HepG2 (cell line): ENCODE data around the gene RHOT2. TPM values are rescaled to one million over a fixed set of nuclear protein-coding genes. Genes with fewer than 3 reads are reported as not detected.
A peak's percentile ranks its signal among the peaks of the same experiment; 100 is the strongest.

ENCODE experiments used
- ADNP ChIP-seq: sonication (generic); formaldehyde crosslinking; IDR thresholded peaks from 2 replicates; pipeline ENCODE4 v1.4.0; 2020; ENCODE audit warnings: missing genetic modification reagents
- CBX1 ChIP-seq: IDR thresholded peaks from one replicate; pipeline ENCODE4 v1.6.1; 2016; ENCODE audit warnings: antibody characterized with exemption, low read depth
- KAT7 ChIP-seq: IDR thresholded peaks from 2 replicates; pipeline ENCODE4 v1.6.1; 2018; ENCODE audit warnings: borderline replicate concordance, missing compliant biosample characterization
- KDM1A ChIP-seq: IDR thresholded peaks from 2 replicates; pipeline ENCODE4 v1.6.1; 2016; ENCODE audit warnings: missing compliant biosample characterization
- LRRFIP1 ChIP-seq: sonication (generic); formaldehyde crosslinking; conservative IDR thresholded peaks from 2 replicates; pipeline ENCODE4 v1.4.0; 2020; ENCODE audit warnings: missing genetic modification reagents
- REXO4 ChIP-seq: sonication (generic); formaldehyde crosslinking; IDR thresholded peaks from 2 replicates; pipeline ENCODE4 v1.8.0; 2022; ENCODE audit warnings: missing genetic modification reagents, mild to moderate bottlenecking, borderline replicate concordance
- SALL2 ChIP-seq: sonication (generic); formaldehyde crosslinking; IDR thresholded peaks from 2 replicates; pipeline ENCODE4 v1.8.1; 2023; ENCODE audit warnings: mild to moderate bottlenecking, missing genetic modification reagents, inconsistent platforms
- ZNF235 ChIP-seq: sonication (generic); formaldehyde crosslinking; IDR thresholded peaks from 2 replicates; pipeline ENCODE4 v1.8.1; 2023; ENCODE audit warnings: mild to moderate bottlenecking, missing genetic modification reagents, borderline replicate concordance
- ZNF496 ChIP-seq: sonication (generic); formaldehyde crosslinking; IDR thresholded peaks from 2 replicates; pipeline ENCODE4 v1.8.1; 2023; ENCODE audit warnings: mild to moderate bottlenecking, moderate library complexity, missing genetic modification reagents; ENCODE audit not compliant: insufficient replicate concordance
- polyA plus RNA-seq, 8 experiments: library from polyadenylated mRNA; depleted of rRNA in 3 of 8; stranded (reverse) in 7 of 8; unstranded in 1 of 8; fragments of >200 nt; fragmentation: Illumina TruSeq in 4 of 8; extraction: Trizol in 4 of 8; gene quantifications; 2 replicates each; pipeline versions ENCODE4 v1.2.1 to v1.2.3, GENCODE V29; 2011 to 2016; ENCODE audit warnings: low read depth in 4 of 8, missing spikeins in 1 of 8, mixed read lengths in 1 of 8; ENCODE audit not compliant: insufficient read depth in 1 of 8
- total RNA-seq, 5 experiments: library from RNA; depleted of rRNA; stranded (reverse); fragments of >200 nt; fragmentation: Illumina TruSeq; extraction: Trizol; gene quantifications; 2 replicates each; pipeline ENCODE4 v1.2.3, GENCODE V29; 2016; ENCODE audit warnings: low read depth in 1 of 5
- TF ChIP-seq, protein P1 (sequence below), 2 experiments: fragments of 450-650 bp in 1 of 2; sonication (generic) in 1 of 2; formaldehyde crosslinking in 1 of 2; IDR thresholded peaks; 2 replicates each; pipeline versions ENCODE4 v1.6.1 to v1.8.0; 2016 to 2022; ENCODE audit warnings: antibody characterized with exemption in 1 of 2, mild to moderate bottlenecking in 1 of 2, missing genetic modification reagents in 1 of 2
- TF ChIP-seq, protein P2 (sequence below): sonication (generic); formaldehyde crosslinking; IDR thresholded peaks from 2 replicates; pipeline ENCODE4 v1.4.0; 2020; ENCODE audit warnings: missing genetic modification reagents, borderline replicate concordance
- TF ChIP-seq, protein P3 (sequence below): sonication (generic); formaldehyde crosslinking; IDR thresholded peaks from 2 replicates; pipeline ENCODE4 v1.4.0; 2020; ENCODE audit warnings: mild to moderate bottlenecking, missing genetic modification reagents

RHOT2 gene
- total and polyA plus RNA-seq, 2 of the 13 experiments (the other 11 are each of a cell fraction or from before 2014, with no cell fraction given), result 63.6 to 76.9 TPM

GRCh38 chr16:635573-636205 lies 32.2 kb upstream of the RHOT2 start (continued):
- TF ChIP-seq, protein P1, sequence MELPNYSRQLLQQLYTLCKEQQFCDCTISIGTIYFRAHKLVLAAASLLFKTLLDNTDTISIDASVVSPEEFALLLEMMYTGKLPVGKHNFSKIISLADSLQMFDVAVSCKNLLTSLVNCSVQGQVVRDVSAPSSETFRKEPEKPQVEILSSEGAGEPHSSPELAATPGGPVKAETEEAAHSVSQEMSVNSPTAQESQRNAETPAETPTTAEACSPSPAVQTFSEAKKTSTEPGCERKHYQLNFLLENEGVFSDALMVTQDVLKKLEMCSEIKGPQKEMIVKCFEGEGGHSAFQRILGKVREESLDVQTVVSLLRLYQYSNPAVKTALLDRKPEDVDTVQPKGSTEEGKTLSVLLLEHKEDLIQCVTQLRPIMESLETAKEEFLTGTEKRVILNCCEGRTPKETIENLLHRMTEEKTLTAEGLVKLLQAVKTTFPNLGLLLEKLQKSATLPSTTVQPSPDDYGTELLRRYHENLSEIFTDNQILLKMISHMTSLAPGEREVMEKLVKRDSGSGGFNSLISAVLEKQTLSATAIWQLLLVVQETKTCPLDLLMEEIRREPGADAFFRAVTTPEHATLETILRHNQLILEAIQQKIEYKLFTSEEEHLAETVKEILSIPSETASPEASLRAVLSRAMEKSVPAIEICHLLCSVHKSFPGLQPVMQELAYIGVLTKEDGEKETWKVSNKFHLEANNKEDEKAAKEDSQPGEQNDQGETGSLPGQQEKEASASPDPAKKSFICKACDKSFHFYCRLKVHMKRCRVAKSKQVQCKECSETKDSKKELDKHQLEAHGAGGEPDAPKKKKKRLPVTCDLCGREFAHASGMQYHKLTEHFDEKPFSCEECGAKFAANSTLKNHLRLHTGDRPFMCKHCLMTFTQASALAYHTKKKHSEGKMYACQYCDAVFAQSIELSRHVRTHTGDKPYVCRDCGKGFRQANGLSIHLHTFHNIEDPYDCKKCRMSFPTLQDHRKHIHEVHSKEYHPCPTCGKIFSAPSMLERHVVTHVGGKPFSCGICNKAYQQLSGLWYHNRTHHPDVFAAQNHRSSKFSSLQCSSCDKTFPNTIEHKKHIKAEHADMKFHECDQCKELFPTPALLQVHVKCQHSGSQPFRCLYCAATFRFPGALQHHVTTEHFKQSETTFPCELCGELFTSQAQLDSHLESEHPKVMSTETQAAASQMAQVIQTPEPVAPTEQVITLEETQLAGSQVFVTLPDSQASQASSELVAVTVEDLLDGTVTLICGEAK (IDR thresholded peaks at IDR 0.05), result no peak
- TF ChIP-seq, protein P1 (CRISPR knock-in tag; IDR thresholded peaks at IDR 0.05), result peak; percentile 63
- no peak for TF ChIP-seq CBX1
- no peak for TF ChIP-seq KAT7 (CRISPR knock-in tag)
- 0 out of 2 replicates have a peak, but pooled peaks have one; percentile 36 for TF ChIP-seq KDM1A (CRISPR knock-in tag)
- TF ChIP-seq ZNF235, result 0 out of 2 replicates have a peak, but pooled peaks have one; percentile 62
- TF ChIP-seq LRRFIP1, result no peak
- no peak for TF ChIP-seq ADNP (CRISPR knock-in tag)
- TF ChIP-seq, protein P2, sequence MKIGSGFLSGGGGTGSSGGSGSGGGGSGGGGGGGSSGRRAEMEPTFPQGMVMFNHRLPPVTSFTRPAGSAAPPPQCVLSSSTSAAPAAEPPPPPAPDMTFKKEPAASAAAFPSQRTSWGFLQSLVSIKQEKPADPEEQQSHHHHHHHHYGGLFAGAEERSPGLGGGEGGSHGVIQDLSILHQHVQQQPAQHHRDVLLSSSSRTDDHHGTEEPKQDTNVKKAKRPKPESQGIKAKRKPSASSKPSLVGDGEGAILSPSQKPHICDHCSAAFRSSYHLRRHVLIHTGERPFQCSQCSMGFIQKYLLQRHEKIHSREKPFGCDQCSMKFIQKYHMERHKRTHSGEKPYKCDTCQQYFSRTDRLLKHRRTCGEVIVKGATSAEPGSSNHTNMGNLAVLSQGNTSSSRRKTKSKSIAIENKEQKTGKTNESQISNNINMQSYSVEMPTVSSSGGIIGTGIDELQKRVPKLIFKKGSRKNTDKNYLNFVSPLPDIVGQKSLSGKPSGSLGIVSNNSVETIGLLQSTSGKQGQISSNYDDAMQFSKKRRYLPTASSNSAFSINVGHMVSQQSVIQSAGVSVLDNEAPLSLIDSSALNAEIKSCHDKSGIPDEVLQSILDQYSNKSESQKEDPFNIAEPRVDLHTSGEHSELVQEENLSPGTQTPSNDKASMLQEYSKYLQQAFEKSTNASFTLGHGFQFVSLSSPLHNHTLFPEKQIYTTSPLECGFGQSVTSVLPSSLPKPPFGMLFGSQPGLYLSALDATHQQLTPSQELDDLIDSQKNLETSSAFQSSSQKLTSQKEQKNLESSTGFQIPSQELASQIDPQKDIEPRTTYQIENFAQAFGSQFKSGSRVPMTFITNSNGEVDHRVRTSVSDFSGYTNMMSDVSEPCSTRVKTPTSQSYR, result no peak
- TF ChIP-seq, protein P3, sequence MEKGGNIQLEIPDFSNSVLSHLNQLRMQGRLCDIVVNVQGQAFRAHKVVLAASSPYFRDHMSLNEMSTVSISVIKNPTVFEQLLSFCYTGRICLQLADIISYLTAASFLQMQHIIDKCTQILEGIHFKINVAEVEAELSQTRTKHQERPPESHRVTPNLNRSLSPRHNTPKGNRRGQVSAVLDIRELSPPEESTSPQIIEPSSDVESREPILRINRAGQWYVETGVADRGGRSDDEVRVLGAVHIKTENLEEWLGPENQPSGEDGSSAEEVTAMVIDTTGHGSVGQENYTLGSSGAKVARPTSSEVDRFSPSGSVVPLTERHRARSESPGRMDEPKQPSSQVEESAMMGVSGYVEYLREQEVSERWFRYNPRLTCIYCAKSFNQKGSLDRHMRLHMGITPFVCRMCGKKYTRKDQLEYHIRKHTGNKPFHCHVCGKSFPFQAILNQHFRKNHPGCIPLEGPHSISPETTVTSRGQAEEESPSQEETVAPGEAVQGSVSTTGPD, result no peak
- no peak for TF ChIP-seq ZNF496 (CRISPR knock-in tag)
- TF ChIP-seq SALL2 (CRISPR knock-in tag), result 0 out of 2 replicates have a peak, but pooled peaks have one; percentile 63
- no peak for TF ChIP-seq REXO4
